ENCODE data around the gene COPS4. TPM values are rescaled to one million over a fixed set of nuclear protein-coding genes. Genes with fewer than 3 reads are reported as not detected.
"Not testable (repeated sequence)": the region's sequence is repeated elsewhere in the genome, so short reads cannot be mapped to it uniquely, and the experiment has no call there.

Gene COPS4
- total RNA-seq (2014; rRNA removed; shearing (Covaris generic)), result 21.9 and 27.0 TPM in 2 replicates

GRCh38 chr4:83034630-83035494, at the start of gene COPS4:
TSS of gene COPS4 (plus strand) at chr4:83035183. CDS start at chr4:83035225, 42 bp downstream.
- DNase-seq (ENCODE audit: low spot score), result peak; percentile 99

- not testable (repeated sequence) for DNase-seq (ENCODE audit: low spot score)
These were observed 47.5 kb upstream of the COPS4 start for GRCh38 chr4:82987519-82987918.

GRCh38 chr4:82988323-82988832, 46.6 kb upstream of the COPS4 start:
- no peak for DNase-seq (ENCODE audit: low spot score)

- DNase-seq (ENCODE audit: low spot score), result no peak
These were observed 45.2 kb upstream of the COPS4 start for GRCh38 chr4:82989575-82990429.

GRCh38 chr4:82994834-82995233, 40.1 kb upstream of the COPS4 start:
- DNase-seq (ENCODE audit: low spot score), result no peak

- no peak for DNase-seq (ENCODE audit: low spot score)
These were observed 36.1 kb upstream of the COPS4 start for GRCh38 chr4:82998898-82999297.

- DNase-seq (ENCODE audit: low spot score), result no peak
These were observed 32.7 kb upstream of the COPS4 start for GRCh38 chr4:83002329-83002728.

DNA sequence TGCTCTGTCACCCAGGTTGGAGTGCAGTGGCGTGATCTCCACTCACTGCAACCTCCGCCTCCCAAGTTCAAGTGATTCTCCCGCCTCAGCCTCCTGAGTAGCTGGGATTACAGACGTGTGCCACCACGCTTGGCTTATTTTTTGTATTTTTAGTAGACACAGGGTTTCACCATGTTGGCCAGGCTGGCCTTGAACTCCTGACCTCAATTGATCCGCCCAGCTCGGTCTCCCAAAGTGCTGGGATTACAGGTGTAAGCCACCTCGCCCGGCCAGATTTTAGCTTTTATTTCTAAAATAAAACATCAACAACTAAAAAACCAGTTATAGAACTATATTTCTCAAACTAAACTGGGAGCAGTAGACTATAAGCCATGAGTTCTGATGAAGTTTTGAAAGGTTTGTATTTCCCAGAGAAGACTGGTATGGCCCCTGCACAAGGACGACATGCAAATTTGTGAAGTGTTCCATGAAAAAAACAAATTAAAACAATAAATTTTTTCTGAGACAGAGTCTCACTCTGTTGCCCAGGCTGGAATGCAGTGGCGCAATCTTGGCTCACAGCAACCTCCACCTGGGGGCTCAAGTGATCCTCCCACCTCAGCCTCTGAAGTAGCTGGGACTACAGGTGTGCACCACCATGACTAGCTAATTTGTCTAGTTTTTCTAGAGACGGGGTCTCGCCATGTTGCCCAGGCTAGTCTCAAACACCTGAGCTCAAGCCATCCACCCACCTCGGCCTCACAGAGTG, 31.8 kb upstream of the COPS4 start:
- DNase-seq (ENCODE audit: low spot score), result not testable (repeated sequence)

DNA sequence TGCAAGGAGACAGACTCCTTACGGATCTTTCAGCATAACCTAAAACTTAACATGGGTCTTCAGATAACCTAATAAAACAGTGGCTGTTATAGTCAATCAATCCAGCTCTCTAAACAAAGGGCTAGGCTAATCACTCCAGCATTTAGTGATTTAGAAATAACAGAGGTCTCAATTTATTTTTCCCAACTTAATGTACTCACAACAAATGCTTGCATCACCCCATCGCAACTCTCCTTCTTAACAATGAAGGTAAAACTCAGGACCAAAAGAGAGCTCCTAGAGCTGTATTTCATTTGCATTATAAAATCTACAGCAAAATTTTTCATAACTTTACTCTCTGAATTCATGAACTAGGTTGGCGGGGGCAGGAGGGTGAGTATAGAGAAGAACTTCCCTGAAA, 25.5 kb upstream of the COPS4 start:
- DNase-seq (ENCODE audit: low spot score), result no peak

DNA sequence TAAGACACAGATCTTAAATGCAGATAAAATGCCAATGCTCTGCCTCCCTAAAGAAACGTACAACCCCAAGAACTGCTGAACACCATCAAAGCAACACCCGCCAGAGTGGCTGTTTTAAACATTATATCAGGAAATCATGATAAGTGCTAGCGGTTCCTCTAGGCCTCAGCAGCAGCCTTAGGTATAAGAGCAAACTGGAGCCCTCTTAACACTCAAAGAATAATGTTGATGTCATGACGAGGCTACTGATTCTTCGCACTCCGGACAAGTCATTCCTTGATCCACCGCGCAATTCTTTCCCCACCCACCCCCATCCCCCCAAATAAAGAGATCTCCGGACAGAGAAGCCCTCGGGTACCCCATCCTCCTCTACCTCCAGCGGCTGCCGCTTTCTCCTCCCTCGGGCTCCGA, 24.9 kb upstream of the COPS4 start:
- DNase-seq (ENCODE audit: low spot score), result peak; percentile 57

GRCh38 chr4:83010522-83011318, 24.3 kb upstream of the COPS4 start, which contains the start of gene LIN54:
TSS of gene LIN54 (minus strand) at chr4:83010823. CDS start at chr4:82984844, 25,979 bp downstream.
- DNase-seq (ENCODE audit: low spot score), result peak; percentile 62

- DNase-seq (ENCODE audit: low spot score), result peak; percentile 54
These were observed 23.2 kb upstream of the COPS4 start for GRCh38 chr4:83011689-83012199.

DNA sequence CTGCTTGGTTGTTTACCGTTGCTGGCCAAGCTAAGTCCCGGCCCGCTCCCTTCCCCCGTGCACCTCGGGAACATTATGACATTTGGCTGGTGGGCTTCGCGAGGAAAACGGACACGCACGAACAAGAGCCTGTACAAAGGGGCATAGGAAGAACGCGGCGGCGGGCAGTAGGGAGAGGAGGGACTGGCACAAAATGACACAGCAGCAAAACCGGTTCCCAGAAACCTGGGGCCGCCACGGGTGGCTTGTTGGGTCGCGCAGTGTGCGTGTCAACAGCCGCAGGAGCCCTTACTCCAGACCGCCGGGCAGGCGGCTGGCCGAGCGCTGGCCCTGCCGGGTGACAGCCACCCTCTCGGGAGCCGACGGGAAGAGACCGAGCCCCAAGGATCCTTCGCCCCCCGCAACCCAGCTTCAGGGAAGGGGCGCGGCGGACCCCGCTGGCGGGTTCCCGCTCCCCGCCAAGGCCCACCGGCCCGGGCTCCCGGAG, 22.7 kb upstream of the COPS4 start:
- peak; percentile 74 for DNase-seq (ENCODE audit: low spot score)

DNA sequence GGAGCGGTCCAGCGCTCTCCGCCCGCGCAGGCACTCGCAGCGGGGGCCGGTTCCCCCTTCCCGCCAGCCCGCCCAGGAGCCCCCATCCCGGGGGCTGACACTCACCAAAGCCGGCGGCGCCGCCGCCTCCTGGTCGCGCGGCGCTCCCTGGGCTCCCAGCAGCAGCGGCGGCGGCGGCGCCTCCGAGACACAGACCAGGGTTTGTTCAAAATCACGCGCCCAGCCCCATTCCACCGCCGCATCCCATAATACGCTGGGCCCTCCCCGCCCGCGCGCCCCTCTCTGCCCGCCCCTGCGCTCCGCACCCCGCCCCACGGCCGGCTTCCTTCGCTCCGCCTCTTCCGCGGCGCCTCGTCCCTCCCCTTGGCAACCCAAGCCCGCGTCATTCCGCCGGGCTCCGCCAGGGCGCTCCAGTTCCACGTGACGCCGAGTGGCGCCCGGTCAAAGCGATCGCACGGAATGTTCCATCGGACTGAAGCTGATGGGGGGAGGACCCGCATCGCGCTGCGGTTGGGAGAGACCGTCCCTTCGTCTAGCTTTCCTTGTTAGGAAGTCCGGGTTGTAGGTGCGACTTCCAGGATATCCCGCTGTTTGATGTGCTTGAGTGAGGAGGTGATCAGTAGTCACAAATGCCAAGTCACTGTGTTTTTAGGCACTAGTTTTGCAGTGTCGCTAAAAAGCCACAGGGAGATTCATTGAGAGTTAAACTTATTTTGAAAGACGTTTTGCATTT, 22.1 kb upstream of the COPS4 start:
- peak; percentile 99 for DNase-seq (ENCODE audit: low spot score)

DNA sequence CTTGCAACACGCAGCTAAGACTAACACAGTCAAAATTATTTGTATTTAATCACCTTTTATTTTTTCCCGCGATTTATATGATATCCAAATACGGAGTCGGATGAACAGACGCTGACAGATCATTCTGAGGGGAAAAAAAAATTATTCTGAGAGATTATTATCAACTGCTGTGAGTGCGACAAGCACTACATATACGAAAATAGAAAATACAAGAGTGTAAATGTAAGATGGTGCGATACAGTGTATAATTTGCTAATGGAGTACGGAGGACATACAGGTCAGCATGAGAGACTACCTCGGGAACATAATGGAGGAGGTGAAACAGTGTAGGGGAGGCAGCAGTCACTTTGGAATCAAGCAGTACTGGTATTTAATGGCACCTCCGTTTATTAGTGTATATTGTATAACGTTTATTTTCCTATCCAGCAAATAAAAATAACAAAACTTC, 21.5 kb upstream of the COPS4 start:
- DNase-seq (ENCODE audit: low spot score), result no peak

DNA sequence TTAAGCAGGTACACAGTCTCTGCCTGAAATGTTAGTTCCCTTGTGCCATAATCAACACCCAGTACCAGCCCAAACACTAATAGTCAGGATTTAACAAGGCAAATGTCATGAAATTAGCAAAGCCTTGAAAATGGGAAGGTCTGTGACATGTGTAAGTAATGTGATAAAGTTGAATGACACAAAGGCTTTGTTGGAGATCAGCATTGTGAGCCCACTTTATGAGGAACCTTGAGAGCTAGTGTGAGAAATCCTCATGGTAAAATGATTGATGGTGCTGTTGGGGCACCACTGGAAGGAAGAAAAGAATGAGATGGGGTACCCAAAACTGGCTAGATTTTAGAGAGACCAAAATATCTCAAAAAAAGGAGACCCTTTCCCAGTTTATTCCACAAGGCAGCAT, 21.1 kb upstream of the COPS4 start:
- no peak for DNase-seq (ENCODE audit: low spot score)

DNA sequence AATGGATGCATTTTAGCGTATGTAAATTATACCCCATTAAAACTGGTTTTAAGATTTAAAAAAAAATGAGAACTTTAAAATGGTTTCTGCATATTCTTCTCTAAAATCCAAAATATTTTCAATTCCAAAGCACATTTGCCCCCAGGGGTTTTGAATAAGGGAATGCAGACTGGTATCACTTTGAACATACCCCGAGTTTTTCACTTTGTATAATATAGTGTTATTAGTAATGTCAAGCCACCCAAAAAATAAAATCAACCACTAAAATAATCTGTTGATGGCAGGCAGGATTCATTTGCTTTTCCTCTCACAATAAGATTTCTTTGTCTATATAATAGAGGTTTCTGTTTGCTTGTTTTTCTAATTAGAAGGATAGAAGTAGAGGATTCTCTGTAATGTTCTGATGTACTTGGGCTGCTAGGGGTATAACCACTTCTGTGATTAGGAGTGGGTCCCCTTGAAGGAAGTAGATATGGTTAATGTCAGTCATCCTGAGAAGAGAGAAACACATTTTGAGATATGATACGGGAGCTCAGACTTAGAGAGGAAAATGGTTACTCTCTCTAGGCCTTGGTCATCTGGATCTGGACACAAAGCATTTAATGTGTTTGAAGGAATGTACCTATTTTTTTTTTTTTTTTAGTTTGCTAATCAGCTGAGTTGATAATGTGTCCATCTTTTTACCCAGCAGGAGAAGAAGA, 15.0 kb upstream of the COPS4 start:
- DNase-seq (ENCODE audit: low spot score), result no peak

DNA sequence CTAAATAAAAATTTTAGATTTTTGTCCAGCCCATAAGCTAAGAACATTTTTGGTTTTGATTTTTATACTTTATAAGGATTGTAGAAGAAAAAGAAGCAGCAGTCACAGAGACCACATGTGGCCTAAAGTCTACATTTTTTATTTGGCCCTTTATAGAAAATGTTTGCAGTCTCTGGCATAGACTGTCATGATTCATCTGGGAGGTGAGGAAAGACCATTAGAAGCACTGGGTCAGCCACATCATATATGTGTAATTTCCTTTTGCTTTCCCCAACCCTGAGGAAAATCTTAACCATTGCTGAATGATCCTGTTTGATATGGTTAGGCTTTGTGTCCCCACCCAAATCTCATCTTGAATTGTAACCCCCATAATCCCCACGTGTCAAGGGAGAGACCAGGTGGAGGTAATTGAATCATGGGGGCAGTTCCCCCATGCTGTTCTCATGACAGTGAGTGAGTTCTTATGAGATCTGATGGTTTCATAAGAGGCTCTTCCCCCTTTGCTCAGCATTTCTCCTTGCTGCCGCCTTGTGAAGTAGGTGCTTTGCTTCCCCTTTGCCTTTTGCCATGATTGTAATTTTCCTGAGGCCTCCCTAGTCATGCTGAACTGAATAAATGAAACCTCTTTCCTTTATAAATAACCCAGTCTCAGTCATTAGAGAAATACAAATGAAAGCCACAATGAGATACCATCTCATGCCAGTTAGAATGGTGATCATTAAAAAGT, 12.1 kb upstream of the COPS4 start:
- no peak for DNase-seq (ENCODE audit: low spot score)
